Stimulated activated CD4-positive, alpha-beta T cell treated with anti-CD3 and anti-CD28 coated beads, Interleukin-4, amount 100 ng/mL, for 24 hours (primary cell): Measurements from ENCODE around the gene METTL6.
"Not testable (repeated sequence)": the region's sequence is repeated elsewhere in the genome, so short reads cannot be mapped to it uniquely, and the experiment has no call there.

ENCODE experiments used
- DNase-seq: peaks from one replicate; pipeline ENCODE4 v3.0.0-alpha.2; 2020

Gene METTL6, protein sequence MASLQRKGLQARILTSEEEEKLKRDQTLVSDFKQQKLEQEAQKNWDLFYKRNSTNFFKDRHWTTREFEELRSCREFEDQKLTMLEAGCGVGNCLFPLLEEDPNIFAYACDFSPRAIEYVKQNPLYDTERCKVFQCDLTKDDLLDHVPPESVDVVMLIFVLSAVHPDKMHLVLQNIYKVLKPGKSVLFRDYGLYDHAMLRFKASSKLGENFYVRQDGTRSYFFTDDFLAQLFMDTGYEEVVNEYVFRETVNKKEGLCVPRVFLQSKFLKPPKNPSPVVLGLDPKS

DNA sequence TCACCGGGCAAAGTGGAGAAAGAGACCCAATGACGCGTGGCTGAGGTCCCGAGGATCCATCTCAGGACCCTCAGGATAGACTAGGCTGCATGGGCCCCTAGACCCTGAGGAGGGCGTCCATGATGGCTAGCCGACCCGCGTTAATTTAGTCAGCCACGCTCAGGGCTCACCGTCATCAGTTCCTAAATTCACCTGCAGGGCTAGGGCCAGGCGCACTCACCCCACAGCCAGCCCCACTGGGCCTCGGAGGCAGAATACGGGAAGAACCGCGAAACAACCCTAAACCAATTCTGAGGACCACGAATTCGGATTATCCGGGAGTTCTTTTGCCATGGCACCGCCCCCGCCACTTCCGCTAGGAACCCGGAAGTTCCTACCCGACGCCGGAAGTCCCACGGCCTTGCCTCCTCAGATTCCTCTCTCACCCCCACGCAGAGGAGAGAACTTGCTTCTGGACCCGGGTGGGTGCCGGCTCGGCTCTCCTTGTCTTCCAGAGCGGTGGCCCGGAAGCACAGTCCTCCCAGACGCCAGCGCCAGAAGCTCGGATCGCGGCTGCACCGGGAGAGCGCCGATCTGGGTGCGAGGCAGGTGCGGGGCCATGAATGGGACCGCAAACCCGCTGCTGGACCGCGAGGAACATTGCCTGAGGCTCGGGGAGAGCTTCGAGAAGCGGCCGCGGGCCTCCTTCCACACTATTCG, at the start of gene METTL6, which contains the start of gene EAF1:
Gene METTL6, minus strand, starts transcription at position 363 of the 699 bp plus-strand sequence. CDS start 1,033 bp downstream, outside the sequence.
Gene EAF1, plus strand, starts transcription at position 417 of the 699 bp plus-strand sequence. Its CDS starts 182 bp downstream, at position 599.
- DNase-seq, result peak; percentile 91

DNA sequence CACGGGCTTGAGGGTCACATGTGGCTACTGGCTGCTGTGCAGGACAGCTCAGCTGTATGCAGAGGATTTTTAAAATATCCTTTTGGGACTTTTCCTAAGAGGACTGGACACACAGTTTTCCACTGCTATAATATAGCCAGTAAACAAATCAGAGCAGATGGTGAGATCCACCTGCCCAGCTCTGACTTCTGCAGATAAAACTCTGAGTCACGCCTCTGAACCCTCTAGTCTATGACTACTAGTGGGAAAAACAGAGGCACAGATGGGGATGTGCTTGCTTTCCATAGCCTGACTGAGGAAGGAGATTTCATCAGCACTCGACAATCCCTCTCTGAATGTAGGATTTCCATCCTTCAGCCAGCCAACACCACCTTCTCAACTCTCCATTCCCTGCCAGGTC, 49.0 kb upstream of the METTL6 start:
- DNase-seq, result no peak

DNA sequence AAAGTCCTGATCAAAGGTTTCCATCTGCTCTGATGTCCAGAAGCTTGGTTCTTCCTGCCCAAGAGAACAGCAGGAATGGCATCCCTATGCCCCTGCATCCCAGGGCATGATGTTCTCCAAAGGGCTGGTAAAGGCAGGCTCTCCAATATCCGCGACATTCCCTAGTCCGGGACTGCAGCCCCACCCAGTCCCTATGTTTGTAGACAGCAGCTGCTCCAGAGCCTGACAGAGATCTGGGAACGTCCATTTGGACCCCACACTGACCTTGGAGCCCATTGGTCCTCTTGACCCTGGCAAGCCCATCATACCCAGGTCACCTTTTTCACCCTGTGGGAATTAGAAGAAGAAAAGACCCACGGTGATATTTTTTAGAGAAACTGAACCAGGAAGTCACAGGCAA, 47.8 kb upstream of the METTL6 start:
- DNase-seq, result no peak

DNA sequence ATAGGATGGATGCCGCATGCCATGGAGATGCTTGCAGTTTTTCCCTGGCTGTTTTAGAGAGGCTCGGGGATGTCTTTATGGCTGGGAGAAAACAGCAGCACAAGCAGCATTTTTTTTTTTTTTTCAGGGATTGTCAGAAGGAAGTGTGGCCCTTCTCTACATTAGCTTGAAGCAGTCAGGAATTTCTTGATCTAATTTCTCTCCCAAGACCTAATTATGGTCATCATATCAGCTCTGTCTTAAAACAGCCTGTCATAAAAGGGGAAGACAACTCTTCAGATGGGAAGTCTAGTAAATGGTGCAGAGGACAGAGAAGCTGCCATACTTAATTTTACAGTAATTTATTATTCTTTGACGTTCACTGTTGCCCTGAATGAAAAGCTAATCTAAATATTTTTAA, 44.5 kb upstream of the METTL6 start:
- DNase-seq, result no peak

DNA sequence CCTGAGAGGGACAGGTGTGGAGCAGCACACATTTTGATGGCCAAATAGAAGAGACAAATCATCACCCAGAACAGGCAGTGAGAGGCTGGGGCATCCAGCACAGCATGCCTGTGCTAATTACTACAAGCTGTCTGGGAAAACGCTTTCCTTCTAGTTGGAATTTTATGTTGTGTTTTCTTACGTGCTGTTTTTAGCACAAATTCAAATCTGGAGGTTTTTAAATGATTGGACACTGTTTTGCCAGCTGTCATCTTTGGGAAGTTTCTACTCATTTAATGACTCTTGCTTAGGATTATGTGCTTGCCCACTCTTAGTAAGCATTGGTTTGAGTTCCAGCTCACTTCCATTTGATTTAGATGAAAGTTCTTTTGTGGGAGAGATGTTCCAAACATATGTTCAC, 43.5 kb upstream of the METTL6 start:
- DNase-seq, result no peak

DNA sequence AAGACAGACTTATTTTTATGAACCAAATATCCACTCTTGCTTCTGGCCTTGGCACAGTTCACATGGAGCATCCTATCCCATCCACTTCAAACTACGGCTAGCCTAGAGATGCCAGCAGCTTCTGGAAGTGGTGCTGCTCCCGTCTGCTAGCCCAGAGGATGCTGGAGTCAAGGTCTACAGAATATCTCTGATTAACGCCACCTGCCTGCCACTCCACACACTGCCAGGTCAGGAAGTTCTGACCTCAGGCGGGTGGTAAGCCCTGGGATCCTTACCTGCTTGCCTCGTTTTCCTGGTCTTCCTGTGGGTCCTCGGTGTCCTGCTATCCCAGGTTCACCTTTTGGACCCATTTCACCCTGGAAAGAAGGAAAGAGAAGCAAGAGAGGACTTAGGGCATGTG, 42.9 kb upstream of the METTL6 start:
- DNase-seq, result no peak

DNA sequence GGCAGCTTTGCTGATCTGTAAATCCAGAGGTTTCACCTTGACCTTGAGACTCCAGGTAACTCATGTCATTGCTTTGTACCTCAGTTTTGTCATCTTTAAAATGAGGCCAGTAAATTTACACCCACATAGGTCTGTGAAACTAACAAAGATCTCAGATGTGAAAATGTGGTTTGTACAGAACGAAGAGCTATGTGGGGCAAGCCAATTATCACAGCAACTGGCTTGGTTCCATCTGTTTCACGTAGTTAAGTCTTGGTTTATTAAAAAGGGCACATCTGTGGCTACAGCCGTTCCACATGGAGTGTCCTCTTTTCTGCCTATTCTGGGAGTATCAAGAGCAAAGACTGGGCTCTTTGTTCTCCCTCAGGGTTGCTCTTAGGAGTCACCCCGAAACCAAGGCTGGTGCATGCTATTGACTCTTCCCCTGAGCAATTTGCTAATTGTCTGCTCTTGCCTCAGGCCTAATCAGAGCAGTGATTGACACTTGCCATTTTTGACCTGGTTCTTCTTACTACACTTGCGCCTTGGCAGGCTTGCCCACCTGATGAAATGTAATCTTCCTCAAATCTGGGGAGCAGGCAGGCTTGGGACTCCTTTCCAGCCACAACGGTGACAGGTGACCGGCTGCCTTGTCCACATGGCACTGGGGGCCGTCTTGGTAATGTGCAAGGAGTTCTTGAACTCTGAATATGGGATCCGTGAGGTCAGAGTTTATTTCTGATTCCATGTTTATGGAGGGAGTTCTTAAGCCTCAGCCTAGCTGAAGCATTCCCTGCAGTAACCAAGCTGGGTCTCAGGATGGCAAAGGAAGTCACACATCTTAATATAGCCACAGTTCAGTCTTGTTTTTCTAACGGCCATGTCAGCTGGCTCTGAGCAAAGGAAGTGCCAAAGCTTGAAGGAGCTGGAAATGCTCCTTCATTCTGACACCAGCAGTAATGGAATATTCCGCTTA, 40.2 kb upstream of the METTL6 start:
- DNase-seq, result no peak

DNA sequence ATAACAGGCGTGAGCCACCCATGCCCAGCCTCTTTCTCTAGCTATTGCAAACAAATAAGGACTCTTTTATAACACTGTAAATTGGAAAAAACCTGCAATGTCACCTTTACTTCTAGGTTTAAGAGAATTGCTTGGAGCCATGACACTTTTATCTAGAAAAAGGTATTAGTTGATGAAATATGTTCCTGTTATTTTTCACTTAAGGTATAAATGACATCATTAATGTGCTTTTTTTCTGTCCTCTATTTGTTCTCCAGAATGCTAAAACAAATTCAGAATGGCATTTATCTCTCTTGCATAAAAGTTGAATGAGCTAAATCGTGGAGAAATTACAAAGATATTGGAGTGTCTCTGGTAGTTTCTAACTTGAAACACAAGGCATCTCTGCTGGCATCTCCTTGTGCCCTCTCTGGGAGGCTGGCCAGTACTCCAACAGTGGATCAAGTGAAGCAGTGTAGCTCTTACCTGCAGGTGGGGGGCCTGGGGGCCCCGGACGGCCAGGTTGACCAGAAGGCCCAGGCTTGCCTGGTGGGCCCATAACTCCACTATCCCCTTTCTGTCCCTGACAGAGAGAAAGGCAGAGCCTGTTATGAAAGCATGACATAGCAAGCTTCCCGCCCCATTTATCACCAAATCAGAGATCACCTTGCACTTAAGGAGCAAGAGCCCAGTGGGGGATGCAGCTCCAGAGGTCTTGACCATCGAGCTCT, 38.7 kb upstream of the METTL6 start:
- DNase-seq, result no peak

DNA sequence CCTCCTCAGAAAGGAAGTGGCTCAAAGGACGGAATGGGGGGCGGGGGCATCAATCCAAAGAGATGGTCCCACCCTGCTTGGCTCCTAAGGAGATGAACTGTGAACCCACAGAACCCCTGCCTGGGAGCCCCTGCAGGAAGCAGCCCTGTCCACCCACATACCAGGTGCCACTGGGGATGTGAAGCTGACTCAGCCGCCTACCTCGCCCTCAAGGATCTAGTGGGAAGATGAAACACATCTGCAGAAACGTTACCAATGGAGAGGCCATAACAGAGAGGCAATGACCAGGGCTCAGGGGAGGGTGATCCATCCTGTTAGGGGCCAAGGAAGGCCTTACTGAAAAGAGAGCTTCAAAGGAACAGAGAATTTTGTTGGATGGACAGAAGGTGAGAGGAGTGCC, 35.1 kb upstream of the METTL6 start:
- no peak for DNase-seq

DNA sequence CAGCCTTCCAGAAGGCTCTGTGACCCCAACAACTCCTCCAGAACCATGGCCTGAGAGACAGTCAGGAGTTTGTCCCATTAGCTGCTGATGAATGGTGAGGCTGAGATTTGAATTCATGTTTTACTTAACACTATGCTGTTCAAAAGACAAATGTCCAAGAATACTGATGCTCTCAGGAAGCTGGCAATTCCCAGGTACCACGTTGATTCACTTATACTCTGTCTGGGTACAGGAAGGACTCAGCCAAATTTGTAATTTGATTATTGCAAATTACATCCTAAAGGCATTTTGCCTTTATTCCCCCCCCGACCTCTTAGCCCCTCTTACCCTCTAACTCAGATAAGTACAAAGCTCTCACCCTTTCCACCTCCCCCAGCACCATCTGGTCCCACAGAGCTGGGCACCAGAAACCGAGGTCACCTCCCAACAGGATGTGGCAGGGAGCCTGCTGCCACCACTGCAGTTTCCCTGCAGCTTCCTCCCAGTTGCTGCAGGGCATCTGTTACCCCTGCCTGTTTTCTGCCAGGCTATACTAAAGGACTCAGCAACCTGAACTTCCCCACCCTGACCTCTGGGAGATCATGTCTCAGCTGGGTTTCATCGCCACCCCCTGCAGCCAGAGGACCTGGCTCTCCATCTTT, 33.7 kb upstream of the METTL6 start:
- DNase-seq, result no peak

DNA sequence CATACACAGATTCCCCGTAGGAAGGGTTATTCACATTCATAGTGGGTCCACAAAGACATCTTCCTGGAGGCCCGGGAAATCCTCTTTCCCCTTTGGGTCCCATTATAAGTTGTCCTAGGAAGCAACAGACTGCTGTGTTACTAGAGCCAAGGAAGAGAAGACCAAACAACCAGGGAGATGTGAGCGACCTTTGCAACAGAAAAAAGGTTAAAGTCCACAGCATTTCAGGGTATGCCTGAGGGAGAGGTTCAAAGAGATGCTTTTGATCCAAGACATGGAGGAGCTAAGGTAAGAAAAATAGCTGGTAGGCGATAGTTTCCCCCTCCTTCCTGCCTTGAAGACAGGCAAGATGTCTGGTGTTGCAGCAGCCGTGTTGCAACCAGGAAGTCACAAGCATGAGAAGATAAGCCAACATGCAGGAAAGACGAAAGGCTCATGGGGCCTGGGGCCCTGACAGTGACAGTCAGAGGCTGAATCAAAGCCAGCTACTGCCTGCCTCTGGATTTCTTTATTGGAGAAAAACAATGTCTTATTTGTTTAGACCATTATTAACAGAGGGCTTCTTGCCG, 31.0 kb upstream of the METTL6 start:
- no peak for DNase-seq

DNA sequence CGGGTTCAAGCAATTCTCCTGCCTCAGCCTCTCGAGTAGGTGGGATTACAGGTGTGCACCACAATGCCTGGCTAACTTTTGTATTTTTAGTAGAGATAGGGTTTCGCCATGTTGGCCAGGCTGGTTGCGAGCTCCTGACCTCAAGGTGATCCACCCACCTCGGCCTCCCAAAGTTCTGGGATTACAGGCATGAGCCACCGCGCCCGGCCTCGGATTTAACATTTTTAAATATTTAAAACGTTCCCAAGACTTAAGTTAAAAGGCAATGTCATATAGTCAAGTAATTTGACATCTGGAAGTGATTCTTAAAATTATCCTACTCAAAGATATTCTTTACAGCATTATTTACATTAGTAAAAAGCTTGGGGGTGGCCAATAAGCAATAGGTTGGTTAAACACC, 29.6 kb upstream of the METTL6 start:
- DNase-seq, result not testable (repeated sequence)

DNA sequence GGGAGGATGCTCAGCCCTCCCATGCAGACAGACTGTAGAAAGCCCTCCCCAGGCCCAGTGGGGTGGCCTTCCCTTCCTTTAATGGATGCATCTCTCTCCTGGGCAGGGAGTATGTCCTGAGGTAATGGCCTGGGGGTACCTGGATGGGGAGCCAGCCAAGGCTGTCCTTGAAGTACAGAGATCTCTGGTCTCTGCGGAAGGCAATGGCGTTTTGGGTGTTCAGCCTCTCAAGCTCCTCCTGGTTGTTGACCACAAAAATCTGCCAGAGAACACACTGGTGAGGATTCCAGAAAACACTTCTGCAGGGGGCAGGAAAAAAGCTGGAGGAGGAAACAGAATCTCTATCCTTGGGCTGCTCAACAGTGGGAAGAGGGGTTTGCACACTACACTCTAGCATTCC, 29.0 kb upstream of the METTL6 start:
- DNase-seq, result no peak

DNA sequence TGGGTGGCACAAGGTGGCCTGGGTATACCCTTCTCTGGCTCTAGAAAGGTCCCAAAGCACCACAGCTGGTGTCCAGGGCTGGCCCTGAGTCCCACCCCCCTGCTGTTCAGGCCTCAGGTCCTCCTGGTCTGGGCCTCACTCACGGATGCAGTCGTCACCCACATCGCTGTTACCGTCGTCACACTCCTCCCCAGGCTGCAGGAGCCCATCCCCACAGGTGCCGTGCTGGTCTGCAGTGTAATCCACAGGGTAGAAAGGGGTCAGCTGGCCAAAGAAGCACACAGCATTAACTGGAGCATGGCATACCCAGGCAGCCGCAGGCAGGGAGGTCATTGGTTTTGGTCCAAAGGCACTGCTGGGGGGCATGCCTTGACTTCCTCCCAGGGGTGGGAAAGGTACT, 28.4 kb upstream of the METTL6 start:
- DNase-seq, result no peak

DNA sequence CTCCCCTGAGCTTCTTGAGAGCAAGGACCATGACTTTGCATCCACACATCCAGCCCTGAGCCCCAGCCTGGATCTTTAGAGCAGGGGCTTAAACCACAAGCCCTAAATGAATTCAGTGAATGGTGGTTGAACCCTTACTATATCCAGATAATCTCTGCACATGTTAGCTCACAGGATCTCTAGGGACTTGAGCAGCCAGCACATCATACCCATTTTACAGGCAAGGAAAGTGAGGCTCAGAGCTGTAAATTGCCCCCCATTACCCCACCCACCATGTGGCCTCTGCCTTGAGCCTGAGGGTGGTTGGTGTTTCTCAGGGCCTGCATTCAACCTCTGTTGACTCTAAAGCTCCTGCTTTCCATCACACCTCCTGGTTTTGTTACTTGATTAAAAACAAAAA, 27.6 kb upstream of the METTL6 start:
- no peak for DNase-seq

DNA sequence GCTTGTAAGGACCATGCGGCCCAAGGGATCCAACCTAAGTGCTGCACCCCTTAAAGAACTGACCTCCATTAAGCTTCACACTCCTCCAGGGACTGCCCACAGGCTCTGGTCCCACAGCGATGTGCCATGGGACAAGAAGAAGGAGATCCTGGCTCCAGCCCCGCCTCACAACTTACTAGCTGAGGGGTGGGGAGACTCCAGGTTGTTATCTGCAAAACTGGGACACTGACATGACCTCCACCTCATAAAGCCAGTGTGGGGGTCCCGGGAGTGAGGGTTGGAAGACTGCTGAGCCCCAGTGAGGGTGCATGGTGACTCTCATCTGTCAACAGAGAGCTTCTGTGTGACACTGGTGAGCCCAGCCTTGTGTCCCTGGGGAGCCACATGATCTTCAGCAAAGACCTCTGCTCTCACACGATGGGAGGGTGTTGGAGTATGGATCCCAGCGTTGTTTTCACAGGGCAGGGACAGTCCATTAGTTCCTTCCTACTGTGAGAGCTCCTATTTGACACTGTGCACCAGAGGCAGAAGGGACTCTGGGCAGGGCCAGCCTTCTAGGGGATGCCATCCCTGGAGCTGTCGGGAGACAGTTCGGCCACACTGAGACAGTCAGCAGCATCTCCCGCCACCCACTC, 26.8 kb upstream of the METTL6 start:
- no peak for DNase-seq

DNA sequence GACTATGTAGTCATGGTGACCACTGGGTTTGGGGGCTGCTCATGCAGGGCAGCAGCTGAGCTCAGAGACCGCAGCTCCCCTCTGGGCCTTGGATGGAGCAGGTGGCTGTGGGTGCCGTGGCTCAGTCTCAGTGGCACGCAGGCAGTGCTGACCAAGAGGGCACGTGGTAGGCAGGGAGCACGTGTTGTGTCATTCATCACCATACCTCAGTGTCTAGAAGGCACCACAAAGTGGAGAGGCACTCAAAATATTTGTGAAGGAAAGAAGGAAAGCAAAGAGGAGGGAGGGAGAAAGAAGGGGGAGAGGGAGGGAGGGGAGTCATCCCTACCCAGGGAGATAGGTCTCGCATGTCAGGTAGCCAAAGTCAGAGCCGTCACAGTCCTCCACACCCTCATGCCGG, 26.2 kb upstream of the METTL6 start:
- DNase-seq, result no peak

DNA sequence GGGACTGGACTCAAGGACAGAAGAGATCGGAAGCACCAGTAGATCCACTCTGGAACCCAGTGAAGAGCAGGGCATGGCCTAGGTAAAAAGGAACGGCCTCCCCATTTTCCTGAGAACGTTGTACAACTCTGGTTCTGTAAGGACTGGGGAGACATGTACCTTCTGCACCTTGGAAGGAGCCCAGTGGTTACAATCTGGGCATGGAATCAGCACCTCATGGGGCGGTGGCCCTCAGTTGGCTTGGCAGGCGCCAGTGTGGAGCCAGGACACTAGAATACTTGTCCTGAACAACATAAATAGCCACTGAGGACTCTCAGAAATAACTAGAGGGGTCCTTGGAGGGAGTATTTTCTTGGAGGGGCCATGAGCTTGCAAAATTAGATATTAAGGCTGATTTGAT, 25.6 kb upstream of the METTL6 start:
- DNase-seq, result no peak

DNA sequence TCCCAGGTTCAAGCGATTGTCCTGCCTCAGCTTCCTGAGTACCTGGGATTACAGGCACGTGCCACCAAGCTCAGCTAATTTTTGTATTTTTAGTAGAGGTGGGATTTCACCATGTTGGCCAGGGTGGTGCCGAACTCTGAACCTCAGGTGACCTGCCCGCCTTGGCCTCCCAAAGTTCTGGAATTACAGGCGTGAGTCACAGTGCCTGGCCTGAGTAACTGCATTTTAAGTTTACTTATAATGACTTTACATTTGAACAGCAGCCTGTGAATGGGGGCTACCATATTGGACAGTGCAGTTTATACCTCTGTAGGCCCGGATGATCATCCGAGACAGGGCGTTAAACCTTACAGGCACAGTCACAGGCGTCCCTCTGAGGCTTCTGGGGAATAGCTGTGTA, 24.8 kb upstream of the METTL6 start:
- no peak for DNase-seq

DNA sequence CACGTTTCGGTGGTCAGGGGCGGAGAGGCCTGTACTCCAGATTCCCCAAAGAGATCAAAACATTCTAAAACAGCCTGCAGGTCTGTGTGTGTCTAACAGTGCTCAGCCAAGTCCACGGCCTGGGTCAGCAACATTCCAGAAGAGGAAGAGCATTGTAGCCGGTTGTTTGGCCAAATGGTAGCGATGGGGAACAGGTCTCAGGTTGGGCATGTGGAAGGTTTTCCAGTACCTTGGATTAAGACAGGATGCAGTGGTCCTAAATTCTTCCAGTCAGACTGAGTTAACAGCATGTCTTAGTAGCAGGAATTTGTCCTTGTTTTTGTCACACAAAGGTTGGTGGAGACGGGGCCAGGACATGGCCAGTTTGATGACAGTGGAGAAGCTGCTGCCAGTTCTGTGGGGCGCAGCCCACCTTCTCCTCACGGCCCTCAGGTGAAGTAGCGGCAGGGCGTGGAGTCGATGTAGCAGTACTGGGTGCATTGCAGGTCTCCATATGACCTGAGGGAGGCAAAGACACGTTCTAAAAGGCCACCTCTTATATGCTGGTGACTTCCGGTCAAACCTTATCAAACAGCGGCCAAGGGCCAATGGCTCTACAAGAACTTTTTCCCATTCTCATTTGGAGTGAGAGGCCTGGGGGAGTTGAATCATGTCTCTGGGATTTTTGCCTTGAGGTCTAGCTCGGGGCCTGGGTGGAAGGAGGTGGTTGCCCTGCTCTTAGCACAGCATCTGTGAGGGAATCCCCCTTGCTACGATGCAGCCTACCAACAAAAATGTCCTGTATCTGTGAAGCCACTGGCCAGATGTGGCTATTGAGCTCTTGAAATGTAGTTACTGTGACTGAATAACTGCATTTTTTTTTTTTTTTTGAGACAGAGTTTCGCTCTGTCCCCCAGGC, 24.1 kb upstream of the METTL6 start:
- DNase-seq, result no peak
